NCI-H345 treated with DMSO at 0.1 percent for 48 hours (cell line): ENCODE measurements around the gene SYT17.

Experiments
- DNase-seq: peaks from one replicate; lab custom pipeline; 2025; ENCODE audit not compliant: unreplicated experiment; lab: John Stamatoyannopoulos, UW

SYT17 gene

GRCh38 chr16:19210968-19211367 lies 42.9 kb downstream of the SYT17 start:
- DNase-seq: no peak

GRCh38 chr16:19212059-19212458 lies 44.0 kb downstream of the SYT17 start:
- no peak for DNase-seq

GRCh38 chr16:19213885-19214284 lies 45.8 kb downstream of the SYT17 start:
- DNase-seq: no peak

- no peak for DNase-seq
Measured at GRCh38 chr16:19215705-19216104, 47.7 kb downstream of the SYT17 start.

GRCh38 chr16:19218581-19218980 lies 50.5 kb downstream of the SYT17 start:
- no peak for DNase-seq

- no peak for DNase-seq
Measured at GRCh38 chr16:19219836-19220235, 51.8 kb downstream of the SYT17 start.

GRCh38 chr16:19223235-19224170 lies 55.5 kb downstream of the SYT17 start:
- no peak for DNase-seq

- DNase-seq: no peak
Measured at GRCh38 chr16:19225651-19226050, 57.6 kb downstream of the SYT17 start.

GRCh38 chr16:19227643-19228042 lies 59.6 kb downstream of the SYT17 start:
- DNase-seq: no peak

GRCh38 chr16:19228052-19228451 lies 60.0 kb downstream of the SYT17 start:
- DNase-seq: no peak

- no peak for DNase-seq
Measured at GRCh38 chr16:19228575-19228974, 60.5 kb downstream of the SYT17 start.

- DNase-seq: no peak
Measured at GRCh38 chr16:19230575-19230974, 62.5 kb downstream of the SYT17 start.

- no peak for DNase-seq
Measured at GRCh38 chr16:19231881-19232280, 63.8 kb downstream of the SYT17 start.

GRCh38 chr16:19232988-19233387 lies 64.9 kb downstream of the SYT17 start:
- no peak for DNase-seq

GRCh38 chr16:19235478-19235877 lies 67.4 kb downstream of the SYT17 start:
- no peak for DNase-seq

GRCh38 chr16:19235886-19236285 lies 67.8 kb downstream of the SYT17 start:
- DNase-seq: no peak

- no peak for DNase-seq
Measured at GRCh38 chr16:19236561-19237209, 68.6 kb downstream of the SYT17 start.

- peak; percentile 61 for DNase-seq
Measured at GRCh38 chr16:19238406-19238805, 70.4 kb downstream of the SYT17 start.

GRCh38 chr16:19239511-19240155 lies 71.6 kb downstream of the SYT17 start:
- DNase-seq: no peak

GRCh38 chr16:19240494-19240893 lies 72.5 kb downstream of the SYT17 start:
- DNase-seq: no peak

- DNase-seq: no peak
Measured at GRCh38 chr16:19241512-19241911, 73.5 kb downstream of the SYT17 start.

- DNase-seq: no peak
Measured at GRCh38 chr16:19242186-19242585, 74.1 kb downstream of the SYT17 start.
